ENCODE results near the gene C1orf141. TPM values are rescaled to one million over a fixed set of nuclear protein-coding genes. Genes with fewer than 3 reads are reported as not detected.

The C1orf141 gene
- total and polyA plus RNA-seq, 2 of the 8 experiments (the other 6 are each of a cell fraction or from before 2014, with no cell fraction given) = not detected

- H4K8ac ChIP-seq (ENCODE audit: extremely low read depth, insufficient read depth, low read length) = no peak overlapping the region
- ChIA-PET POLR2A (ENCODE audit: partially characterized antibody) (no interaction called here), CTCF (ENCODE audit: partially characterized antibody) (interaction anchor here (9.5 kb wide), 1 partner anchor 47 kb away, joined by 98 read pairs; no protein-coding TSS in a partner anchor)
- H2BK5ac ChIP-seq (ENCODE audit: low read depth, low read length) = no peak overlapping the region
- H3K56ac ChIP-seq (replicated peaks; ENCODE audit: insufficient read length, low read depth, low read length) = no peak overlapping the region
- H3K4me1 ChIP-seq (replicated peaks in 1 of 4; ENCODE audit: control insufficient read depth in 3 of 4, insufficient read depth in 4 of 4, low read length in 3 of 4) = no peaks in the 10 kb centered on the region
- no peak overlapping the region for H4K91ac ChIP-seq (replicated peaks; ENCODE audit: insufficient read length, low read length)
- no peaks in the 10 kb centered on the region for H3K79me1 ChIP-seq (ENCODE audit: low read depth, low read length)
- H3K9ac ChIP-seq (replicated peaks in 1 of 4; ENCODE audit: extremely low read depth in 1 of 4, low read depth in 3 of 4, low read length in 3 of 4) = no peak overlapping the region
- H3K27ac ChIP-seq (ENCODE audit: low read depth, low read length) = no peak overlapping the region
- 90% methylated on average over 4 of the region's 4 CpGs; no CpG with 5 or more reads in 1 of the 2 experiments for WGBS, 2 experiments (ENCODE audit: extremely low coverage in 1 of 2, insufficient coverage in 1 of 2, insufficient read length in 1 of 2, insufficient replicate concordance in 2 of 2, low coverage in 1 of 2, low lambda C conversion rate in 2 of 2, missing lambda C conversion rate in 1 of 2)
- H3K36me3 ChIP-seq (ENCODE audit: control insufficient read depth in 2 of 4, insufficient read depth in 4 of 4, low read length in 3 of 4) = no peaks in the 10 kb centered on the region
- H3K14ac ChIP-seq (ENCODE audit: insufficient read length) = no peak overlapping the region
- no peak overlapping the region for H2BK20ac ChIP-seq (ENCODE audit: low read length)
- H2AK5ac ChIP-seq (ENCODE audit: low read depth, low read length) = no peak overlapping the region
- H3K4me3 ChIP-seq (ENCODE audit: extremely low read depth in 1 of 4, insufficient read depth in 2 of 4, low read depth in 3 of 4, low read length in 4 of 4) = no peak overlapping the region
- no peak overlapping the region for H3K4me2 ChIP-seq (ENCODE audit: insufficient read depth in 1 of 2, low read depth in 2 of 2, low read length in 2 of 2)
- no peak overlapping the region for H3K4ac ChIP-seq (replicated peaks; ENCODE audit: insufficient read length, low read depth, low read length)
- DNase-seq (ENCODE audit: low read depth in 1 of 2, low spot score in 2 of 2) (no peak), FAIRE-seq (no peak)
- no peaks in the 10 kb centered on the region for H4K20me1 ChIP-seq (replicated peaks in 1 of 2; ENCODE audit: control insufficient read depth in 1 of 2, insufficient read depth in 2 of 2, low read length in 2 of 2)
- no peaks in the 10 kb centered on the region for H3K79me2 ChIP-seq (ENCODE audit: control insufficient read depth in 1 of 2, insufficient read depth in 2 of 2, low read length in 2 of 2)
- H3K18ac ChIP-seq (ENCODE audit: extremely low read depth, low read length) = no peak overlapping the region
- no peak overlapping the region for H3K23ac ChIP-seq (ENCODE audit: insufficient read length)
- H3K27me3 ChIP-seq (replicated peaks in 1 of 4; ENCODE audit: control insufficient read depth in 3 of 4, extremely low read depth in 1 of 4, insufficient read depth in 3 of 4, low read length in 3 of 4) = no peaks in the 10 kb centered on the region
- H2BK12ac ChIP-seq (ENCODE audit: low read depth, low read length) = no peak overlapping the region
- no peak overlapping the region for H4K5ac ChIP-seq (ENCODE audit: insufficient read length, low read depth, low read length)
- H2AFZ ChIP-seq (ENCODE audit: low read length) = no peak overlapping the region
- no peaks in the 10 kb centered on the region for H3K23me2 ChIP-seq (ENCODE audit: low read depth, low read length)
- H3K9me3 ChIP-seq (ENCODE audit: insufficient read depth in 2 of 2, low read depth in 1 of 2, low read length in 1 of 2) = no peaks in the 10 kb centered on the region
- H2BK120ac ChIP-seq (replicated peaks; ENCODE audit: low read depth, low read length) = no peak overlapping the region
- TF ChIP-seq TAF1 (IDR thresholded peaks at IDR 0.05; ENCODE audit: low read depth, low read length) (no peak), SAP30 (IDR thresholded peaks at IDR 0.05; ENCODE audit: insufficient read depth, insufficient replicate concordance, low read length) (no peak), SP4 (IDR thresholded peaks at IDR 0.05; ENCODE audit: low read length) (no peak), ATF3 (IDR thresholded peaks at IDR 0.05; ENCODE audit: insufficient read depth, low read depth, low read length) (no peak), POLR2AphosphoS5 (IDR thresholded peaks at IDR 0.05; ENCODE audit: low read depth, low read length) (no peak), GABPA (IDR thresholded peaks at IDR 0.05; ENCODE audit: borderline replicate concordance, insufficient read depth, low read length) (no peak), EP300 (IDR thresholded peaks at IDR 0.05; ENCODE audit: borderline replicate concordance in 1 of 2, low read depth in 2 of 2, low read length in 2 of 2) (no peak), BACH1 (IDR thresholded peaks at IDR 0.05; ENCODE audit: low read length) (no peak)
- H2BK15ac ChIP-seq (ENCODE audit: low read length) = no peak overlapping the region
Measured at GRCh38 chr1:67165468-67166041, 30.8 kb upstream of the C1orf141 start.

Measured in H1 (cell line).